HEK293 (cell line): ENCODE data around the gene PIP5KL1.

Experiments
- CTCF ChIA-PET: fragments of 350-600 bp; formaldehyde crosslinking; extraction: SDS; loops from one replicate; lab custom pipeline; 2021; ENCODE audit warnings: antibody characterized with exemption; lab: Yijun Ruan, JAX
- POLR2A ChIA-PET: fragments of 300-600 bp; formaldehyde crosslinking; extraction: SDS; loops from one replicate; lab custom pipeline; 2020; ENCODE audit warnings: antibody characterized with exemption, inconsistent platforms; lab: Yijun Ruan, JAX
- H3K27ac ChIP-seq: fragments of 200-500 bp; sonication (Bioruptor generic); 2 replicates; pipeline ENCODE4 v1.5.1; 2014; ENCODE audit warnings: low read depth, low read length, control low read depth, inconsistent platforms; ENCODE audit errors: extremely low read depth
- H3K36me3 ChIP-seq, 2 experiments: fragments of 200-500 bp in 1 of 2; sonication (Bioruptor generic) in 1 of 2; 1 replicate in 1 of 2; 2 replicates in 1 of 2; pipeline ENCODE4 v1.5.1; 2014 to 2017; ENCODE audit warnings: inconsistent platforms in 2 of 2, low read length in 2 of 2; ENCODE audit not compliant: control insufficient read depth in 2 of 2, insufficient read depth in 1 of 2
- H3K4me1 ChIP-seq: fragments of 200-500 bp; sonication (Bioruptor generic); 2 replicates; pipeline ENCODE4 v1.5.1; 2014; ENCODE audit warnings: mild to moderate bottlenecking, low read length, inconsistent platforms; ENCODE audit not compliant: control insufficient read depth, insufficient read depth
- H3K4me3 ChIP-seq: 2 replicates; pipeline ENCODE4 v1.5.1; 2011; ENCODE audit warnings: low read depth, mild to moderate bottlenecking, control low read depth, low read length, moderate library complexity
- H3K9me3 ChIP-seq: fragments of 200-500 bp; sonication (Bioruptor generic); 2 replicates; pipeline ENCODE4 v1.5.1; 2014; ENCODE audit warnings: low read depth, low read length, inconsistent platforms; ENCODE audit not compliant: control insufficient read depth, insufficient read depth
- HOXD13 ChIP-seq: sonication (generic); formaldehyde crosslinking; IDR thresholded peaks from 2 replicates; pipeline ENCODE4 v1.8.0; 2022; ENCODE audit warnings: missing genetic modification reagents, borderline replicate concordance
- KLF1 ChIP-seq: fragments of 450-650 bp; formaldehyde crosslinking; IDR thresholded peaks from 2 replicates; pipeline ENCODE4 v1.5.1; 2016; ENCODE audit warnings: missing biosample characterization, missing genetic modification characterization
- KLF16 ChIP-seq: fragments of 450-650 bp; formaldehyde crosslinking; IDR thresholded peaks from 2 replicates; pipeline ENCODE4 v1.5.1; 2017; ENCODE audit warnings: missing biosample characterization, missing genetic modification characterization
- PBX3 ChIP-seq: sonication (generic); formaldehyde crosslinking; IDR thresholded peaks from 2 replicates; pipeline ENCODE4 v1.8.1; 2022; ENCODE audit warnings: mild to moderate bottlenecking, moderate library complexity, missing genetic modification reagents
- SALL2 ChIP-seq: fragments of 450-650 bp; formaldehyde crosslinking; IDR thresholded peaks from 2 replicates; pipeline ENCODE4 v1.5.0; 2017; ENCODE audit warnings: missing biosample characterization, mild to moderate bottlenecking, missing genetic modification characterization, borderline replicate concordance
- TRIM28 ChIP-seq: IDR thresholded peaks from 2 replicates; pipeline ENCODE4 v1.6.1; 2011; ENCODE audit warnings: low read length, control low read depth, borderline replicate concordance
- ZIC2 ChIP-seq: fragments of 450-650 bp; formaldehyde crosslinking; IDR thresholded peaks from 2 replicates; pipeline ENCODE4 v1.5.1; 2016; ENCODE audit warnings: missing biosample characterization, missing genetic modification characterization
- ZNF18 ChIP-seq: fragments of 450-650 bp; formaldehyde crosslinking; IDR thresholded peaks from 2 replicates; pipeline ENCODE4 v1.5.1; 2016; ENCODE audit warnings: missing biosample characterization, missing genetic modification characterization
- ZNF223 ChIP-seq: fragments of 450-650 bp; formaldehyde crosslinking; IDR thresholded peaks from 2 replicates; pipeline ENCODE4 v1.5.1; 2016; ENCODE audit warnings: missing biosample characterization, missing genetic modification characterization
- ZNF24 ChIP-seq: fragments of 450-650 bp; formaldehyde crosslinking; IDR thresholded peaks from 2 replicates; pipeline ENCODE4 v1.5.1; 2016; ENCODE audit warnings: missing biosample characterization, missing genetic modification characterization
- ZNF274 ChIP-seq, 2 experiments: fragments of 200-500 bp in 1 of 2; fragments of 450-650 bp in 1 of 2; sonication (Bioruptor generic) in 1 of 2; formaldehyde crosslinking in 1 of 2; IDR thresholded peaks; 2 replicates each; pipeline versions ENCODE4 v1.5.1 to v1.6.1; 2014 to 2016; ENCODE audit warnings: borderline replicate concordance in 1 of 2, inconsistent platforms in 1 of 2, low read length in 1 of 2, missing biosample characterization in 1 of 2, missing genetic modification characterization in 1 of 2
- ZNF473 ChIP-seq: fragments of 450-650 bp; formaldehyde crosslinking; IDR thresholded peaks from 2 replicates; pipeline ENCODE4 v1.5.1; 2017; ENCODE audit warnings: missing biosample characterization, missing genetic modification characterization
- ZNF514 ChIP-seq: fragments of 450-650 bp; formaldehyde crosslinking; IDR thresholded peaks from 2 replicates; pipeline ENCODE4 v1.5.1; 2016; ENCODE audit warnings: missing biosample characterization, missing genetic modification characterization
- ZNF560 ChIP-seq: fragments of 450-650 bp; formaldehyde crosslinking; IDR thresholded peaks from 2 replicates; pipeline ENCODE4 v1.5.1; 2017; ENCODE audit warnings: missing biosample characterization, missing genetic modification characterization, borderline replicate concordance
- ZNF571 ChIP-seq: fragments of 450-650 bp; formaldehyde crosslinking; IDR thresholded peaks from 2 replicates; pipeline ENCODE4 v1.5.0; 2017; ENCODE audit warnings: missing biosample characterization, missing genetic modification characterization
- ZNF596 ChIP-seq: fragments of 450-650 bp; IDR thresholded peaks from 2 replicates; pipeline ENCODE4 v1.5.0; 2018; ENCODE audit warnings: missing biosample characterization, mild to moderate bottlenecking, missing genetic modification characterization, moderate library complexity
- ZNF600 ChIP-seq: fragments of 450-650 bp; formaldehyde crosslinking; IDR thresholded peaks from 2 replicates; pipeline ENCODE4 v1.5.1; 2016; ENCODE audit warnings: missing biosample characterization, missing genetic modification characterization
- ZNF610 ChIP-seq: fragments of 450-650 bp; formaldehyde crosslinking; IDR thresholded peaks from 2 replicates; pipeline ENCODE4 v1.5.1; 2016; ENCODE audit warnings: missing biosample characterization, missing genetic modification characterization, borderline replicate concordance
- ZNF629 ChIP-seq: fragments of 450-650 bp; formaldehyde crosslinking; IDR thresholded peaks from 2 replicates; pipeline ENCODE4 v1.5.1; 2017; ENCODE audit warnings: missing biosample characterization, missing genetic modification characterization
- ZNF654 ChIP-seq: fragments of 450-650 bp; formaldehyde crosslinking; IDR thresholded peaks from 2 replicates; pipeline ENCODE4 v1.5.1; 2016; ENCODE audit warnings: low read depth, missing biosample characterization, missing genetic modification characterization
- ZNF768 ChIP-seq: fragments of 450-650 bp; formaldehyde crosslinking; IDR thresholded peaks from 2 replicates; pipeline ENCODE4 v1.5.1; 2018; ENCODE audit warnings: missing biosample characterization, mild to moderate bottlenecking, missing genetic modification characterization
- ZNF791 ChIP-seq: fragments of 450-650 bp; formaldehyde crosslinking; IDR thresholded peaks from 2 replicates; pipeline ENCODE4 v1.5.1; 2016; ENCODE audit warnings: missing biosample characterization, missing genetic modification characterization
- TF ChIP-seq, protein P1 (sequence below): fragments of 450-650 bp; formaldehyde crosslinking; IDR thresholded peaks from 2 replicates; pipeline ENCODE4 v1.5.1; 2016; ENCODE audit warnings: missing biosample characterization, missing genetic modification characterization
- TF ChIP-seq, protein P2 (sequence below): fragments of 450-650 bp; formaldehyde crosslinking; IDR thresholded peaks from 2 replicates; pipeline ENCODE4 v1.5.1; 2016; ENCODE audit warnings: missing biosample characterization, missing genetic modification characterization

Gene PIP5KL1

GRCh38 chr9:127934248-127934647, 3.7 kb upstream of the PIP5KL1 start:
- POLR2A ChIA-PET, result interaction anchor here (0.7 kb wide), 1 partner anchor 334 kb away, joined by 4 read pairs; no protein-coding TSS in a partner anchor
- H3K4me3 ChIP-seq, result no peak overlapping the region
- 0 out of 2 replicates have a peak, but pooled peaks cover 7% of the 10 kb centered on the region for H3K4me1 ChIP-seq
- peaks cover 0 to 24% of the 10 kb centered on the region in 2 experiments; a peak in 1 of 3 replicates for H3K36me3 ChIP-seq
- TF ChIP-seq KLF16 (no peak), ZNF274 (IDR thresholded peaks at IDR 0.05; ENCODE audit: low read length) (no peak), ZNF274 (tag by site-specific recombination; IDR thresholded peaks at IDR 0.05; ENCODE audit: borderline replicate concordance) (no peak), ZNF223 (tag by site-specific recombination) (no peak), ZNF610 (tag by site-specific recombination) (no peak), ZNF514 (tag by site-specific recombination) (no peak), ZNF24 (tag by site-specific recombination) (no peak), ZNF629 (tag by site-specific recombination) (no peak)
- no peaks in the 10 kb centered on the region for H3K9me3 ChIP-seq
- CTCF ChIA-PET, result interaction anchor here (0.6 to 4.6 kb wide), 4 partner anchors 9 to 720 kb away, joined by 3 to 20 read pairs (median 12); no protein-coding TSS in a partner anchor
- H3K27ac ChIP-seq, result no peak overlapping the region

DNA sequence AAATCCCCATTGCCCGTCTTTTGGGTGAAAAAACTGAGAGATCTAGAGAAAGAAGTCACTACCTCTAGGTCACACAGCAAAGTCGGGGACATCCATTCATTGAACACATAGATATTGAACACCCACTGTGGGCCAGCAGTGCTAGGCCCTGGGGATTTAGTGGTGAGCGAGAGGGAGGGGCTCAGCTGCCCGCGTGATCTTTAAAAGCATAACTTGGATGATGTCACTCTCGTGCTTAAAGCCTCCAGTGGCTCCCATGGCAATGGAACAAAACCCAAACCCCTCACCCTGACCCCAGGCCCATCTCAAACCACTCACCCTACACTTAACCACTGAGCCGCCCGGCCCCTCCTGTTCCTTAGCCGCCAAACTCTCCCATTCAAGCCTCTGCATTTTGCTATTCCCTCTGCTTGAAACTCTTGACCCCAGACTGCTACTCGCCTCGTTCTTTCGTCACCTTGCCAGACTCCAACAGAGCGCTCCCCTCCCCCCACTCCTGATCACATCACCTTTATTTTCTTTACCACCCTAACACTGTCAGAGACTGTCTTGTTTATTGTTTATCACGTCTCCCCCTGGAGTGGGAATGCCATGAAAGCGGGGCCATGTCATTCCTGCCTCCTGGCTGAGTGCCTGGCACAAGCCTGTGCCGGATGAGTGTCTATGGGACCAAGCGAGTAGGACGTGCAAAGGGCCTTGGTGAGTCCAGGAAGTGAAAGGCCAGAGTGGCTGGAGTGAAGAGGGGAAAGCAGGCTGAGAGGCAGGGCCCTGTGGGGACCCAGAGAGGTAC, 710 bp upstream of the PIP5KL1 start:
- H3K9me3 ChIP-seq, result no peaks in the 10 kb centered on the region
- peaks cover 0 to 21% of the 10 kb centered on the region in 2 experiments; a peak in 1 of 3 replicates for H3K36me3 ChIP-seq
- H3K27ac ChIP-seq, result peak overlapping the region; percentile 50
- CTCF ChIA-PET, result interaction anchor here (0.9 to 4.6 kb wide), 4 partner anchors 12 to 187 kb away, joined by 3 to 20 read pairs (median 10); no protein-coding TSS in a partner anchor
- POLR2A ChIA-PET, result interaction anchor here (0.6 to 0.8 kb wide), 3 partner anchors 12 to 104 kb away, joined by 3 to 4 read pairs (median 3); no protein-coding TSS in a partner anchor
- H3K4me1 ChIP-seq, result 0 out of 2 replicates have a peak, but pooled peaks cover 7% of the 10 kb centered on the region
- peak overlapping the region; percentile 55 for H3K4me3 ChIP-seq
- no peak for TF ChIP-seq ZNF791
- TF ChIP-seq ZNF600 (tag by site-specific recombination), result peak; percentile 86
- no peak for TF ChIP-seq ZNF768
- peak; percentile 28; the same call in 1 of the 2 replicates for TF ChIP-seq ZNF24 (tag by site-specific recombination)
- TF ChIP-seq ZNF18, result no peak
- TF ChIP-seq ZNF560 (tag by site-specific recombination), result no peak
- TF ChIP-seq, protein P1, sequence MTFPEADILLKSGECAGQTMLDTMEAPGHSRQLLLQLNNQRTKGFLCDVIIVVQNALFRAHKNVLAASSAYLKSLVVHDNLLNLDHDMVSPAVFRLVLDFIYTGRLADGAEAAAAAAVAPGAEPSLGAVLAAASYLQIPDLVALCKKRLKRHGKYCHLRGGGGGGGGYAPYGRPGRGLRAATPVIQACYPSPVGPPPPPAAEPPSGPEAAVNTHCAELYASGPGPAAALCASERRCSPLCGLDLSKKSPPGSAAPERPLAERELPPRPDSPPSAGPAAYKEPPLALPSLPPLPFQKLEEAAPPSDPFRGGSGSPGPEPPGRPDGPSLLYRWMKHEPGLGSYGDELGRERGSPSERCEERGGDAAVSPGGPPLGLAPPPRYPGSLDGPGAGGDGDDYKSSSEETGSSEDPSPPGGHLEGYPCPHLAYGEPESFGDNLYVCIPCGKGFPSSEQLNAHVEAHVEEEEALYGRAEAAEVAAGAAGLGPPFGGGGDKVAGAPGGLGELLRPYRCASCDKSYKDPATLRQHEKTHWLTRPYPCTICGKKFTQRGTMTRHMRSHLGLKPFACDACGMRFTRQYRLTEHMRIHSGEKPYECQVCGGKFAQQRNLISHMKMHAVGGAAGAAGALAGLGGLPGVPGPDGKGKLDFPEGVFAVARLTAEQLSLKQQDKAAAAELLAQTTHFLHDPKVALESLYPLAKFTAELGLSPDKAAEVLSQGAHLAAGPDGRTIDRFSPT (tag by site-specific recombination), result peak; percentile 62; the same call in 1 of the 2 replicates
- TF ChIP-seq TRIM28, result no peak
- TF ChIP-seq, protein P2, sequence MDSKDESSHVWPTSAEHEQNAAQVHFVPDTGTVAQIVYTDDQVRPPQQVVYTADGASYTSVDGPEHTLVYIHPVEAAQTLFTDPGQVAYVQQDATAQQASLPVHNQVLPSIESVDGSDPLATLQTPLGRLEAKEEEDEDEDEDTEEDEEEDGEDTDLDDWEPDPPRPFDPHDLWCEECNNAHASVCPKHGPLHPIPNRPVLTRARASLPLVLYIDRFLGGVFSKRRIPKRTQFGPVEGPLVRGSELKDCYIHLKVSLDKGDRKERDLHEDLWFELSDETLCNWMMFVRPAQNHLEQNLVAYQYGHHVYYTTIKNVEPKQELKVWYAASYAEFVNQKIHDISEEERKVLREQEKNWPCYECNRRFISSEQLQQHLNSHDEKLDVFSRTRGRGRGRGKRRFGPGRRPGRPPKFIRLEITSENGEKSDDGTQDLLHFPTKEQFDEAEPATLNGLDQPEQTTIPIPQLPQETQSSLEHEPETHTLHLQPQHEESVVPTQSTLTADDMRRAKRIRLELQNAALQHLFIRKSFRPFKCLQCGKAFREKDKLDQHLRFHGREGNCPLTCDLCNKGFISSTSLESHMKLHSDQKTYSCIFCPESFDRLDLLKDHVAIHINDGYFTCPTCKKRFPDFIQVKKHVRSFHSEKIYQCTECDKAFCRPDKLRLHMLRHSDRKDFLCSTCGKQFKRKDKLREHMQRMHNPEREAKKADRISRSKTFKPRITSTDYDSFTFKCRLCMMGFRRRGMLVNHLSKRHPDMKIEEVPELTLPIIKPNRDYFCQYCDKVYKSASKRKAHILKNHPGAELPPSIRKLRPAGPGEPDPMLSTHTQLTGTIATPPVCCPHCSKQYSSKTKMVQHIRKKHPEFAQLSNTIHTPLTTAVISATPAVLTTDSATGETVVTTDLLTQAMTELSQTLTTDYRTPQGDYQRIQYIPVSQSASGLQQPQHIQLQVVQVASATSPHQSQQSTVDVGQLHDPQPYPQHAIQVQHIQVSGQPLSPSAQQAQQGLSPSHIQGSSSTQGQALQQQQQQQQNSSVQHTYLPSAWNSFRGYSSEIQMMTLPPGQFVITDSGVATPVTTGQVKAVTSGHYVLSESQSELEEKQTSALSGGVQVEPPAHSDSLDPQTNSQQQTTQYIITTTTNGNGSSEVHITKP (tag by site-specific recombination), result 0 out of 2 replicates have a peak, but pooled peaks have one; percentile 20
- TF ChIP-seq HOXD13, result 0 out of 2 replicates have a peak, but pooled peaks have one; percentile 57
- TF ChIP-seq ZNF654, result no peak
- TF ChIP-seq ZNF596 (tag by site-specific recombination), result no peak
- TF ChIP-seq ZNF571 (tag by site-specific recombination), result no peak
- no peak for TF ChIP-seq ZNF473 (tag by site-specific recombination)
- TF ChIP-seq ZIC2 (tag by site-specific recombination), result peak; percentile 96
- TF ChIP-seq SALL2 (tag by site-specific recombination), result no peak
- TF ChIP-seq KLF1 (tag by site-specific recombination), result no peak; the same call in 1 of the 2 replicates
- TF ChIP-seq PBX3 (CRISPR knock-in tag), result no peak
